IMR-90 (cell line): ENCODE measurements around the gene LBHD2. TPM values are rescaled to one million over a fixed set of nuclear protein-coding genes. Genes with fewer than 3 reads are reported as not detected.

Source experiments
- ATAC-seq: fragments of 200-7000 bp; cut with Tn5 transposase; 2 replicates; pipeline ENCODE4 v1.9.1; 2020; ENCODE audit warnings: low read depth, mild to moderate bottlenecking, moderate library complexity
- BruUV-seq: library from RNA; stranded (reverse); fragments of 400-500 nt; replicated peaks from 2 replicates; lab custom pipeline; 2021; lab: Mats Ljungman, UMichigan
- CTCF ChIA-PET: fragments of 300-600 bp; formaldehyde crosslinking; extraction: SDS; loops from one replicate; lab custom pipeline; 2021; ENCODE audit warnings: antibody characterized with exemption; lab: Yijun Ruan, JAX
- POLR2A ChIA-PET: fragments of 300-600 bp; sonication (Branson Sonifier 250); formaldehyde crosslinking; loops from one replicate; lab custom pipeline; 2022; ENCODE audit warnings: antibody characterized with exemption; ENCODE audit not compliant: unreplicated experiment; lab: Charles Lee
- DNase-seq: peaks from one replicate; pipeline ENCODE4 v3.0.0; 2013
- H2AFZ ChIP-seq: replicated peaks from 2 replicates; pipeline ENCODE3; 2013; ENCODE audit warnings: low read length, mild to moderate bottlenecking; ENCODE audit not compliant: poor library complexity
- H2AK5ac ChIP-seq: 2 replicates; pipeline ENCODE4 v1.6.1; 2013; ENCODE audit warnings: low read depth, low read length, inconsistent platforms
- H2AK9ac ChIP-seq: replicated peaks from 2 replicates; pipeline ENCODE3; 2013; ENCODE audit warnings: mild to moderate bottlenecking, low read depth, low read length, moderate library complexity; ENCODE audit not compliant: poor library complexity
- H2BK120ac ChIP-seq: 2 replicates; pipeline ENCODE4 v1.6.1; 2013; ENCODE audit warnings: low read depth, low read length, inconsistent platforms
- H2BK15ac ChIP-seq: 3 replicates; pipeline ENCODE4 v1.6.1; 2013; ENCODE audit warnings: low read depth, low read length, inconsistent platforms
- H2BK20ac ChIP-seq: 2 replicates; pipeline ENCODE4 v1.6.1; 2013; ENCODE audit warnings: low read depth, mild to moderate bottlenecking, inconsistent platforms, low read length, moderate library complexity
- H2BK5ac ChIP-seq: 2 replicates; pipeline ENCODE4 v1.6.1; 2013; ENCODE audit warnings: mild to moderate bottlenecking, low read depth, low read length, inconsistent platforms; ENCODE audit not compliant: poor library complexity, severe bottlenecking
- H3K14ac ChIP-seq: replicated peaks from 2 replicates; pipeline ENCODE4 v1.6.1; 2013; ENCODE audit warnings: low read depth, low read length, inconsistent platforms
- H3K18ac ChIP-seq: 2 replicates; pipeline ENCODE4 v1.6.1; 2013; ENCODE audit warnings: low read depth, low read length, control low read depth
- H3K23ac ChIP-seq: 2 replicates; pipeline ENCODE4 v1.6.1; 2013; ENCODE audit warnings: low read depth, low read length, inconsistent platforms
- H3K27ac ChIP-seq: 2 replicates; pipeline ENCODE4 v1.5.1; 2013; ENCODE audit warnings: mild to moderate bottlenecking, control low read depth, low read length; ENCODE audit not compliant: insufficient read depth
- H3K27me3 ChIP-seq: 2 replicates; pipeline ENCODE4 v1.6.1; 2013; ENCODE audit warnings: low read length; ENCODE audit not compliant: control insufficient read depth, insufficient read depth
- H3K36me3 ChIP-seq: 2 replicates; pipeline ENCODE4 v1.6.1; 2013; ENCODE audit warnings: low read length, mixed read lengths; ENCODE audit not compliant: control insufficient read depth, insufficient read depth
- H3K4ac ChIP-seq: 2 replicates; pipeline ENCODE4 v1.6.1; 2013; ENCODE audit warnings: low read depth, low read length, inconsistent platforms
- H3K4me1 ChIP-seq: 2 replicates; pipeline ENCODE4 v1.6.1; 2013; ENCODE audit warnings: low read length, mixed read lengths; ENCODE audit not compliant: control insufficient read depth, insufficient read depth
- H3K4me2 ChIP-seq: 2 replicates; pipeline ENCODE4 v1.6.1; 2013; ENCODE audit warnings: low read depth, mild to moderate bottlenecking, control low read depth, low read length, moderate library complexity
- H3K4me3 ChIP-seq: 2 replicates; pipeline ENCODE4 v1.5.1; 2013; ENCODE audit warnings: low read depth, mild to moderate bottlenecking, control low read depth, low read length, moderate library complexity; ENCODE audit not compliant: insufficient read depth
- H3K56ac ChIP-seq: 2 replicates; pipeline ENCODE4 v1.6.1; 2013; ENCODE audit warnings: low read length, inconsistent platforms; ENCODE audit not compliant: insufficient read depth; ENCODE audit errors: extremely low read depth
- H3K79me1 ChIP-seq, 2 experiments: 2 replicates each; pipeline ENCODE4 v1.6.1; 2013; ENCODE audit warnings: low read length in 2 of 2, inconsistent platforms in 1 of 2, low read depth in 1 of 2
- H3K9ac ChIP-seq: 2 replicates; pipeline ENCODE4 v1.6.1; 2013; ENCODE audit warnings: low read depth, low read length, control low read depth
- H3K9me1 ChIP-seq: 2 replicates; pipeline ENCODE4 v1.6.1; 2013; ENCODE audit warnings: low read length, inconsistent platforms; ENCODE audit not compliant: insufficient read depth
- H3K9me3 ChIP-seq: 2 replicates; pipeline ENCODE4 v1.6.1; 2013; ENCODE audit warnings: low read length; ENCODE audit not compliant: control insufficient read depth, insufficient read depth
- H4K20me1 ChIP-seq: 2 replicates; pipeline ENCODE4 v1.6.1; 2013; ENCODE audit warnings: low read length, inconsistent platforms; ENCODE audit not compliant: insufficient read depth
- H4K5ac ChIP-seq: 2 replicates; pipeline ENCODE4 v1.6.1; 2013; ENCODE audit warnings: mild to moderate bottlenecking, low read depth, low read length, control low read depth
- H4K8ac ChIP-seq, 2 experiments: 2 replicates each; pipeline ENCODE4 v1.6.1; 2013; ENCODE audit warnings: low read depth in 2 of 2, low read length in 2 of 2, control low read depth in 1 of 2, inconsistent platforms in 1 of 2
- H4K91ac ChIP-seq: 2 replicates; pipeline ENCODE4 v1.6.1; 2013; ENCODE audit warnings: low read depth, low read length, inconsistent platforms; ENCODE audit not compliant: insufficient read depth
- CEBPB ChIP-seq: IDR thresholded peaks from 2 replicates; pipeline ENCODE4 v1.6.1; 2012; ENCODE audit warnings: low read depth, low read length, improper control_type of control experiment
- MAZ ChIP-seq: IDR thresholded peaks from 2 replicates; pipeline ENCODE4 v1.6.1; 2012; ENCODE audit warnings: low read depth, mild to moderate bottlenecking, low read length, improper control_type of control experiment, moderate library complexity, borderline replicate concordance
- MXI1 ChIP-seq: IDR thresholded peaks from 2 replicates; pipeline ENCODE4 v1.6.1; 2012; ENCODE audit warnings: low read depth, mild to moderate bottlenecking, low read length, moderate library complexity, borderline replicate concordance
- POLR2A ChIP-seq: IDR thresholded peaks from 2 replicates; pipeline ENCODE4 v1.6.1; 2012; ENCODE audit warnings: mild to moderate bottlenecking, low read depth, low read length
- WGBS, 2 experiments: methylation state at CpG; one replicate each; pipeline versions ENCODE4 v1.1.5 to v1.1.7; 2013; ENCODE audit warnings: missing lambda C conversion rate in 2 of 2; ENCODE audit not compliant: insufficient read length in 1 of 2; ENCODE audit errors: extremely low coverage in 2 of 2; 5-methylcytosine and 5-hydroxymethylcytosine counted together
- dilution Hi-C: fragments of 300-500 bp; cut with HindIII; formaldehyde crosslinking; loops from one replicate; pipeline ENCODE4 v1.14.3; 2018; ENCODE audit warnings: low sequenced_read_pairs; ENCODE audit not compliant: unreplicated experiment
- in situ Hi-C: fragments of 300-500 bp; cut with MboI; formaldehyde crosslinking; loops from 3 replicates; pipeline ENCODE4 v1.14.3; 2019; ENCODE audit warnings: low sequenced_read_pairs, inconsistent platforms, mixed read lengths
- intact Hi-C: fragments of 100-400 bp; cut with micrococcal nuclease; formaldehyde crosslinking; loops from 2 replicates; pipeline ENCODE4 v1.10.0; 2022
- polyA plus RNA-seq, 3 experiments: library from polyadenylated mRNA; depleted of rRNA; stranded (reverse); fragments of >200 nt; gene quantifications; 2 replicates each; pipeline ENCODE4 v1.2.3, GENCODE V29; 2012; ENCODE audit warnings: low replicate concordance in 1 of 3
- total RNA-seq: library from RNA; depleted of rRNA; stranded (reverse); fragments of >200 nt; gene quantifications from 2 replicates; pipeline ENCODE4 v1.2.3, GENCODE V29; 2012

LBHD2 gene
- total and polyA plus RNA-seq, 2 of the 4 experiments (the other 2 are of a cell fraction): not detected

DNA sequence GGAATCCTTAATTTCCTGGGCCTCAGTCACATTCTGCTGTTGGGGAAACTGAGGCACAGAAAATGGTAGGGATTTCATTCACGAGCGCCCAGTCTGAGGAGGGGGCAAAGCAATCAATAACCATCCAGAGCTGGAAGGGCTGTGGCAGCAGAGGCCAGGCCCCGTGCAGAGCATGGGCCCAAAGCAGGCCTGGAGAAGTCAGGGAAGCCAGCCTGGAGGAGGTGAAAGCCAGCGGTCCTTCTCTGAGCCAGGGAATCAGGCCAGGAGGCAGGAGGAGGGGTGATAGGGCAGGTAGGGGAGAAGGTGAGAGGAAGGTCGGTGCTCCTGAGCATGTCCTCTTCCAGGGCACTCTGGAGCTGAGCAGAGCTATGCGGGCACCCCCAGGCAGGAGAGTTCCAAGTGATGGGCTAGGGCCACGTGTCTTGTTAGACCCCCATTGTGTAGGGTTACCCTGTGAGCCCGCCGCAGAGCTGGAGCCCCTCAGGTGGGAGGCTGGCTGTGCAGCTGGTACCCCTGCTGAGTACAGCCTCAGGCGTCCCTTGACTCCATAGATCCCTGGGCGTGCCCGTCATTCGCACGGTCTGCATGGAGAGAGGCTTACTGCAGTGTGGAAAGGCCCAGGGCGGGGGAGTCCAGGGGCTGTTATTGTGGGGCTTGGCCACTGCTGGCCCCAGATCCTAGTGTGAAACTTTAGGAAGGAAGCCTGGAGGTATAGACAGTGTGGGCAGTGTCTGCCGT, 44.0 kb downstream of the LBHD2 start:
- in situ Hi-C loops (no loop called here), intact Hi-C loops (no loop called here), dilution Hi-C loops (no loop called here)
- WGBS, 2 experiments: 100% methylated on average over 5 of the region's 16 CpGs; no CpG with 5 or more reads in 1 of the 2 experiments
- Histone ChIP-seq H3K27ac (no peak overlapping the region), H3K4ac (no peak overlapping the region), H3K9me1 (peaks cover 8% of the 10 kb centered on the region), H2BK15ac (no peak overlapping the region), H4K8ac (no peak overlapping the region), H3K4me2 (no peak overlapping the region), H2BK5ac (no peak overlapping the region), H2AFZ (no peak overlapping the region), H2AK5ac (peak overlapping the region; percentile 68), H3K36me3 (no peaks in the 10 kb centered on the region), H2BK120ac (no peak overlapping the region), H3K18ac (no peak overlapping the region), H2AK9ac (peak overlapping the region; percentile 28), H4K91ac (no peak overlapping the region), H3K56ac (no peak overlapping the region), H3K27me3 (peaks cover 6% of the 10 kb centered on the region; the same call in 1 of the 2 replicates), H2BK20ac (no peak overlapping the region), H3K14ac (no peak overlapping the region), H4K5ac (no peak overlapping the region), H3K4me1 (peaks cover 14% of the 10 kb centered on the region), H3K79me1 (no peaks in the 10 kb centered on the region; a peak in 1 of 4 replicates), H3K9me3 (no peaks in the 10 kb centered on the region), H3K4me3 (no peak overlapping the region), H3K23ac (no peak overlapping the region), H4K20me1 (peaks cover 3% of the 10 kb centered on the region; the same call in 1 of the 2 replicates), H3K9ac (no peak overlapping the region)
- ChIA-PET POLR2A (no interaction called here), CTCF (no interaction called here)
- ATAC-seq: no peak
- no TSS peak for BruUV-seq
- no peak for DNase-seq
- TF ChIP-seq POLR2A: no peak
- no peak for TF ChIP-seq MXI1
- TF ChIP-seq MAZ: no peak
- TF ChIP-seq CEBPB: no peak
